Neural progenitor cell (in vitro differentiated cells): ENCODE results near the gene HIPK2.

Source experiments
- CTCF ChIP-seq: fragments of 200-600 bp; sonication (generic); IDR thresholded peaks from 2 replicates; pipeline ENCODE4 v1.5.1; 2017; ENCODE audit warnings: antibody characterized with exemption, mild to moderate bottlenecking
- EZH2 ChIP-seq: fragments of 200-600 bp; sonication (generic); IDR thresholded peaks from 2 replicates; pipeline ENCODE4 v1.6.1; 2017; ENCODE audit warnings: antibody characterized with exemption, mild to moderate bottlenecking, moderate library complexity

- TF ChIP-seq EZH2 (no peak), CTCF (no peak)
Measured at GRCh38 chr7:139542308-139543151, 235.3 kb downstream of the HIPK2 start.
